Fibroblast of lung (primary cell): ENCODE measurements around the gene CPA5. TPM values are rescaled to one million over a fixed set of nuclear protein-coding genes. Genes with fewer than 3 reads are reported as not detected.

Experiments
- DNase-seq, 2 donors: peaks; one replicate each; pipeline versions ENCODE4 v3.0.0 to v3.0.0-alpha.2; 2010; ENCODE audit warnings: low read depth in 2 of 2
- H2AFZ ChIP-seq: 2 replicates; pipeline ENCODE4 v1.5.1; 2012; ENCODE audit warnings: low read length, control low read depth, inconsistent platforms
- H3K27ac ChIP-seq: 2 replicates; pipeline ENCODE4 v1.5.1; 2011; ENCODE audit warnings: low read length, control low read depth; ENCODE audit not compliant: insufficient read depth
- H3K27me3 ChIP-seq: 2 replicates; pipeline ENCODE4 v1.5.1; 2011; ENCODE audit warnings: mild to moderate bottlenecking, low read length; ENCODE audit not compliant: control insufficient read depth, insufficient read depth
- H3K36me3 ChIP-seq: 2 replicates; pipeline ENCODE4 v1.5.1; 2011; ENCODE audit warnings: low read length; ENCODE audit not compliant: control insufficient read depth, insufficient read depth
- H3K4me1 ChIP-seq: 2 replicates; pipeline ENCODE4 v1.5.1; 2011; ENCODE audit warnings: low read length; ENCODE audit not compliant: control insufficient read depth, insufficient read depth; ENCODE audit errors: extremely low read depth
- H3K4me2 ChIP-seq: 2 replicates; pipeline ENCODE4 v1.5.1; 2011; ENCODE audit warnings: low read length, control low read depth; ENCODE audit not compliant: insufficient read depth; ENCODE audit errors: extremely low read depth
- H3K4me3 ChIP-seq, 4 experiments: fragments of 200-600 bp in 1 of 4; sonication (generic) in 1 of 4; replicated peaks in 1 of 4; 2 replicates each; pipeline ENCODE4 v1.5.1; 2011 to 2016; ENCODE audit warnings: low read length in 4 of 4, low read depth in 3 of 4, mild to moderate bottlenecking in 3 of 4, control low read depth in 2 of 4, inconsistent platforms in 1 of 4, mixed read lengths in 1 of 4; ENCODE audit not compliant: insufficient read depth in 1 of 4; ENCODE audit errors: control extremely low read depth in 1 of 4
- H3K79me2 ChIP-seq: 2 replicates; pipeline ENCODE4 v1.5.1; 2012; ENCODE audit warnings: mild to moderate bottlenecking, low read length, inconsistent platforms; ENCODE audit not compliant: control insufficient read depth, insufficient read depth
- H3K9ac ChIP-seq: 2 replicates; pipeline ENCODE4 v1.5.1; 2011; ENCODE audit warnings: mild to moderate bottlenecking, low read length, control low read depth; ENCODE audit not compliant: insufficient read depth
- H3K9me3 ChIP-seq: 2 replicates; pipeline ENCODE4 v1.5.1; 2012; ENCODE audit warnings: low read depth, low read length; ENCODE audit not compliant: control insufficient read depth, insufficient read depth
- H4K20me1 ChIP-seq: 2 replicates; pipeline ENCODE4 v1.5.1; 2011; ENCODE audit warnings: low read length; ENCODE audit not compliant: control insufficient read depth, insufficient read depth; ENCODE audit errors: extremely low read depth
- CTCF ChIP-seq, 2 donors: IDR thresholded peaks in 1 of 2; conservative IDR thresholded peaks in 1 of 2; 1 replicate in 1 of 2; 2 replicates in 1 of 2; pipeline ENCODE4 v1.5.1; 2011 to 2012; ENCODE audit warnings: low read length in 2 of 2, control low read depth in 1 of 2, inconsistent platforms in 1 of 2, low read depth in 1 of 2, mild to moderate bottlenecking in 1 of 2
- EZH2 ChIP-seq: IDR thresholded peaks from 2 replicates; pipeline ENCODE4 v1.5.1; 2012; ENCODE audit warnings: low read length, control low read depth, mild to moderate bottlenecking; ENCODE audit errors: missing control alignments
- polyA plus RNA-seq, 2 donors: library from polyadenylated mRNA; depleted of rRNA in 1 of 2; stranded (reverse) in 1 of 2; unstranded in 1 of 2; fragments of >200 nt; gene quantifications; 2 replicates each; pipeline ENCODE4 v1.2.1, GENCODE V29; 2011 to 2012; ENCODE audit warnings: missing spikeins in 1 of 2
- total RNA-seq: library from RNA; depleted of rRNA; stranded (reverse); fragments of >200 nt; gene quantifications from 2 replicates; pipeline ENCODE4 v1.2.1, GENCODE V29; 2014

The CPA5 gene
- total and polyA plus RNA-seq, 2 donors (not counting 1 experiment from before 2014, with no cell fraction given): not detected

- H3K9ac ChIP-seq: no peak overlapping the region
- no peaks in the 10 kb centered on the region for H3K9me3 ChIP-seq
- H2AFZ ChIP-seq: no peak overlapping the region
- H3K4me3 ChIP-seq: no peak overlapping the region
- no peak overlapping the region for H3K27ac ChIP-seq
- peaks cover 17% of the 10 kb centered on the region for H3K4me1 ChIP-seq
- no peaks in the 10 kb centered on the region for H3K36me3 ChIP-seq
- H3K79me2 ChIP-seq: no peaks in the 10 kb centered on the region
- no peaks in the 10 kb centered on the region for H3K27me3 ChIP-seq
- DNase-seq: no peak
- H3K4me2 ChIP-seq: no peak overlapping the region
- no peak for TF ChIP-seq CTCF (conservative IDR thresholded peaks at IDR 0.05 in 1 of 2, IDR thresholded peaks at IDR 0.05 in 1 of 2; ENCODE audit: low read depth in 1 of 2, low read length in 2 of 2)
- no peak for TF ChIP-seq EZH2
- no peaks in the 10 kb centered on the region for H4K20me1 ChIP-seq
These were observed 14.8 kb downstream of the CPA5 start for GRCh38 chr7:130359276-130359857.

GRCh38 chr7:130360518-130360917 lies 15.9 kb downstream of the CPA5 start:
- TF ChIP-seq EZH2: no peak
- TF ChIP-seq CTCF (conservative IDR thresholded peaks at IDR 0.05 in 1 of 2, IDR thresholded peaks at IDR 0.05 in 1 of 2; ENCODE audit: low read depth in 1 of 2, low read length in 2 of 2): no peak
- no peaks in the 10 kb centered on the region for H3K27me3 ChIP-seq

GRCh38 chr7:130361681-130362080 lies 17.1 kb downstream of the CPA5 start:
- Histone ChIP-seq H3K9me3 (no peaks in the 10 kb centered on the region), H3K36me3 (no peaks in the 10 kb centered on the region), H3K4me1 (peaks cover 17% of the 10 kb centered on the region)

More at GRCh38 chr7:130360518-130360917, 15.9 kb downstream of the CPA5 start:
- Histone ChIP-seq H3K36me3 (no peaks in the 10 kb centered on the region), H3K27ac (no peak overlapping the region), H3K9me3 (no peaks in the 10 kb centered on the region), H2AFZ (no peak overlapping the region), H3K4me3 (no peak overlapping the region), H3K4me1 (peaks cover 17% of the 10 kb centered on the region), H3K4me2 (no peak overlapping the region), H3K79me2 (no peaks in the 10 kb centered on the region), H4K20me1 (no peaks in the 10 kb centered on the region), H3K9ac (no peak overlapping the region)
- no peak for DNase-seq

More at GRCh38 chr7:130361681-130362080, 17.1 kb downstream of the CPA5 start:
- no peaks in the 10 kb centered on the region for H3K27me3 ChIP-seq
- H2AFZ ChIP-seq: no peak overlapping the region
- no peak overlapping the region for H3K27ac ChIP-seq
- TF ChIP-seq EZH2 (no peak), CTCF (conservative IDR thresholded peaks at IDR 0.05 in 1 of 2, IDR thresholded peaks at IDR 0.05 in 1 of 2; ENCODE audit: low read depth in 1 of 2, low read length in 2 of 2) (no peak)
- H3K4me3 ChIP-seq: no peak overlapping the region
- DNase-seq: no peak
- H3K4me2 ChIP-seq: no peak overlapping the region
- H4K20me1 ChIP-seq: no peaks in the 10 kb centered on the region
- H3K79me2 ChIP-seq: no peaks in the 10 kb centered on the region
- H3K9ac ChIP-seq: no peak overlapping the region
